ENCODE results near the gene HTRA3. TPM values are rescaled to one million over a fixed set of nuclear protein-coding genes. Genes with fewer than 3 reads are reported as not detected.

Gene HTRA3
- polyA plus RNA-seq, 4 donors = 8.2 to 16.7 (median 10.7) TPM

- no peak for DNase-seq (ENCODE audit: low read depth in 4 of 4, low spot score in 2 of 4)
Observed at GRCh38 chr4:8321771-8322170, 52.2 kb downstream of the HTRA3 start.

- DNase-seq (ENCODE audit: low read depth in 4 of 4, low spot score in 2 of 4) = no peak
Observed at GRCh38 chr4:8322794-8323704, 53.5 kb downstream of the HTRA3 start.

- no peak for DNase-seq (ENCODE audit: low read depth in 4 of 4, low spot score in 2 of 4)
Observed at GRCh38 chr4:8323947-8324555, 54.5 kb downstream of the HTRA3 start.

GRCh38 chr4:8324640-8325239, 55.2 kb downstream of the HTRA3 start:
- no peak for DNase-seq (ENCODE audit: low read depth in 4 of 4, low spot score in 2 of 4)

- no peak for DNase-seq (ENCODE audit: low read depth in 4 of 4, low spot score in 2 of 4)
Observed at GRCh38 chr4:8325291-8325973, 55.9 kb downstream of the HTRA3 start.

- DNase-seq (ENCODE audit: low read depth in 4 of 4, low spot score in 2 of 4) = no peak
Observed at GRCh38 chr4:8326206-8326605, 56.7 kb downstream of the HTRA3 start.

GRCh38 chr4:8328456-8328855, 58.9 kb downstream of the HTRA3 start:
- DNase-seq (ENCODE audit: low read depth in 4 of 4, low spot score in 2 of 4) = no peak

GRCh38 chr4:8328866-8329559, 59.5 kb downstream of the HTRA3 start:
- no peak for DNase-seq (ENCODE audit: low read depth in 4 of 4, low spot score in 2 of 4)

- DNase-seq (ENCODE audit: low read depth in 4 of 4, low spot score in 2 of 4) = no peak
Observed at GRCh38 chr4:8329560-8329858, 60.0 kb downstream of the HTRA3 start.

- no peak for DNase-seq (ENCODE audit: low read depth in 4 of 4, low spot score in 2 of 4)
Observed at GRCh38 chr4:8329859-8330761, 60.6 kb downstream of the HTRA3 start.

- no peak for DNase-seq (ENCODE audit: low read depth in 4 of 4, low spot score in 2 of 4)
Observed at GRCh38 chr4:8330821-8331574, 61.4 kb downstream of the HTRA3 start.

GRCh38 chr4:8331575-8331955, 62.0 kb downstream of the HTRA3 start:
- no peak for DNase-seq (ENCODE audit: low read depth in 4 of 4, low spot score in 2 of 4)

- DNase-seq (ENCODE audit: low read depth in 4 of 4, low spot score in 2 of 4) = no peak
Observed at GRCh38 chr4:8332038-8332857, 62.7 kb downstream of the HTRA3 start.

- DNase-seq (ENCODE audit: low read depth in 4 of 4, low spot score in 2 of 4) = no peak
Observed at GRCh38 chr4:8332891-8333331, 63.4 kb downstream of the HTRA3 start.

GRCh38 chr4:8333726-8334460, 64.3 kb downstream of the HTRA3 start:
- DNase-seq (ENCODE audit: low read depth in 4 of 4, low spot score in 2 of 4) = no peak

GRCh38 chr4:8334786-8335460, 65.4 kb downstream of the HTRA3 start:
- DNase-seq (ENCODE audit: low read depth in 4 of 4, low spot score in 2 of 4) = no peak

GRCh38 chr4:8335848-8336247, 66.3 kb downstream of the HTRA3 start:
- DNase-seq (ENCODE audit: low read depth in 4 of 4, low spot score in 2 of 4) = no peak
